Thoracic aorta (tissue), 2 donors: ENCODE results near the gene RUBCN. TPM values are rescaled to one million over a fixed set of nuclear protein-coding genes. Genes with fewer than 3 reads are reported as not detected.

Source experiments
- ATAC-seq: fragments of 150-250 bp; one replicate; pipeline ENCODE4 v1.8.0; 2017; ENCODE audit warnings: low read depth; ENCODE audit not compliant: insufficient number of reproducible peaks, low FRiP score
- DNase-seq: peaks from one replicate; pipeline ENCODE4 v3.0.0-alpha.2; 2020; ENCODE audit warnings: low spot score
- H3K27ac ChIP-seq, 2 donors: fragments of 200-600 bp; sonication (generic); 1 replicate in 1 of 2; 2 replicates in 1 of 2; pipeline ENCODE4 v1.5.1; 2016; ENCODE audit warnings: mild to moderate bottlenecking in 2 of 2, moderate library complexity in 2 of 2
- H3K27me3 ChIP-seq: fragments of 200-600 bp; sonication (generic); replicated peaks from 2 replicates; pipeline ENCODE4 v1.6.0; 2016; ENCODE audit warnings: mild to moderate bottlenecking; ENCODE audit not compliant: insufficient read depth
- H3K36me3 ChIP-seq: fragments of 200-600 bp; sonication (generic); one replicate; pipeline ENCODE4 v1.5.1; 2016
- H3K4me1 ChIP-seq, 2 donors: fragments of 200-600 bp; sonication (generic); 1 replicate in 1 of 2; 2 replicates in 1 of 2; pipeline versions ENCODE4 v1.5.1 to v1.6.0; 2016; ENCODE audit warnings: low read depth in 2 of 2, mild to moderate bottlenecking in 1 of 2; ENCODE audit not compliant: control insufficient read depth in 1 of 2
- H3K4me3 ChIP-seq: fragments of 200-600 bp; sonication (generic); 2 replicates; pipeline ENCODE4 v1.5.1; 2016; ENCODE audit warnings: mild to moderate bottlenecking
- H3K9me3 ChIP-seq: fragments of 200-600 bp; sonication (generic); 2 replicates; pipeline ENCODE4 v1.5.1; 2016
- total RNA-seq, 2 donors: library from RNA; depleted of rRNA; stranded (reverse); fragments of >200 nt; gene quantifications; one replicate each; pipeline versions ENCODE4 v1.1.0 to v1.2.3, GENCODE V29; 2016
- TF ChIP-seq, protein P1 (sequence below): fragments of 200-600 bp; sonication (generic); IDR thresholded peaks from one replicate; pipeline ENCODE4 v1.5.1; 2019; ENCODE audit warnings: antibody characterized with exemption

The RUBCN gene
- total RNA-seq, 2 donors from 2014 or later = 52.1 to 67.3 TPM

GRCh38 chr3:197758512-197758911, 21.8 kb upstream of the RUBCN start:
- no peaks in the 10 kb centered on the region for H3K9me3 ChIP-seq
- peaks cover 0 to 7% of the 10 kb centered on the region in 2 donors for H3K4me1 ChIP-seq
- H3K27ac ChIP-seq = no peak overlapping the region
- peaks cover 11% of the 10 kb centered on the region for H3K36me3 ChIP-seq
- H3K27me3 ChIP-seq = no peaks in the 10 kb centered on the region
- DNase-seq (no peak), ATAC-seq (no peak)
- TF ChIP-seq, protein P1, sequence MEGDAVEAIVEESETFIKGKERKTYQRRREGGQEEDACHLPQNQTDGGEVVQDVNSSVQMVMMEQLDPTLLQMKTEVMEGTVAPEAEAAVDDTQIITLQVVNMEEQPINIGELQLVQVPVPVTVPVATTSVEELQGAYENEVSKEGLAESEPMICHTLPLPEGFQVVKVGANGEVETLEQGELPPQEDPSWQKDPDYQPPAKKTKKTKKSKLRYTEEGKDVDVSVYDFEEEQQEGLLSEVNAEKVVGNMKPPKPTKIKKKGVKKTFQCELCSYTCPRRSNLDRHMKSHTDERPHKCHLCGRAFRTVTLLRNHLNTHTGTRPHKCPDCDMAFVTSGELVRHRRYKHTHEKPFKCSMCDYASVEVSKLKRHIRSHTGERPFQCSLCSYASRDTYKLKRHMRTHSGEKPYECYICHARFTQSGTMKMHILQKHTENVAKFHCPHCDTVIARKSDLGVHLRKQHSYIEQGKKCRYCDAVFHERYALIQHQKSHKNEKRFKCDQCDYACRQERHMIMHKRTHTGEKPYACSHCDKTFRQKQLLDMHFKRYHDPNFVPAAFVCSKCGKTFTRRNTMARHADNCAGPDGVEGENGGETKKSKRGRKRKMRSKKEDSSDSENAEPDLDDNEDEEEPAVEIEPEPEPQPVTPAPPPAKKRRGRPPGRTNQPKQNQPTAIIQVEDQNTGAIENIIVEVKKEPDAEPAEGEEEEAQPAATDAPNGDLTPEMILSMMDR = no peak
- H3K4me3 ChIP-seq = no peak overlapping the region

DNA sequence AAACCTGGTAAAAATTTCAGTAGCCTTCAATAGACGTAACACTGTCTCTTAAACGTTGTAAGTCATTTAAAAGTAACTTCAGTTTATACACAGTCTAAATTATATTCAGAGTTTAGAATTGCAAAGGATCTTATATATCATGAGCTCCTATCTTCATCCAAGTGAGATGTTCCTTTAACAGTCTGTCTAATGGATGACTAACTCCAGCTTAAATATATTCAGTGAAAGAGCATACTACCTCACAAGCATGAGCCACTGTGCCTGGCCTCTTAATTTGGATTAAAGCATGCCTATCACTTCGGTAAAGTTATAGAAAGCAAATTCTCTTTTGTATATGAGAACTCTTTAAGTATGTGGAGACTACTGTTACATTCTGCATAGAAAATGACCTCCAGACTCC, 20.0 kb upstream of the RUBCN start:
- Histone ChIP-seq H3K4me3 (no peak overlapping the region), H3K27ac (no peak overlapping the region), H3K27me3 (no peaks in the 10 kb centered on the region), H3K9me3 (no peaks in the 10 kb centered on the region), H3K36me3 (no peaks in the 10 kb centered on the region), H3K4me1 (peaks cover 5 to 23% of the 10 kb centered on the region in 2 donors)
- TF ChIP-seq, protein P1 = no peak
- DNase-seq (no peak), ATAC-seq (no peak)

DNA sequence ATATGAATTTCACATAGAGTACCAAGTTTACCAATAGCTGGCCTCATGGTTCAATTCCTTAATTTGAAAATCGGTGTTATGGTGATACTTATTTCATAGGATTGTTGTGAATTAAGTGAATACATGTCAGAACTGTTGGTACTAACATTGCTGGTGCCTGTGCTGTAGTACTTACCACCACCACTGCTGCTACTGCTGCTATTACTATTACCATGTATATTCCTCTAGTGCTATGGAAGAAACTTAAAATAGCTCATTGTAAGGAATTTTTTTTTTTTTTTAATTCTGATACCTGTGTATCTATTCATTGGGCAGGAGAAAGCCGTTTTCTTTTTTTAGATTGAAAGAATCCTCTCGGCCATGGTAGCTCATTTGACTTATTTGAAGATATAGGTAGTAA, 16.6 kb upstream of the RUBCN start:
- H3K27me3 ChIP-seq = no peaks in the 10 kb centered on the region
- TF ChIP-seq, protein P1 = peak; percentile 7
- DNase-seq (no peak), ATAC-seq (no peak)
- no peak overlapping the region for H3K27ac ChIP-seq
- no peak overlapping the region for H3K4me3 ChIP-seq
- peaks cover 8 to 38% of the 10 kb centered on the region in 2 donors for H3K4me1 ChIP-seq
- H3K36me3 ChIP-seq = no peaks in the 10 kb centered on the region
- H3K9me3 ChIP-seq = no peaks in the 10 kb centered on the region

DNA sequence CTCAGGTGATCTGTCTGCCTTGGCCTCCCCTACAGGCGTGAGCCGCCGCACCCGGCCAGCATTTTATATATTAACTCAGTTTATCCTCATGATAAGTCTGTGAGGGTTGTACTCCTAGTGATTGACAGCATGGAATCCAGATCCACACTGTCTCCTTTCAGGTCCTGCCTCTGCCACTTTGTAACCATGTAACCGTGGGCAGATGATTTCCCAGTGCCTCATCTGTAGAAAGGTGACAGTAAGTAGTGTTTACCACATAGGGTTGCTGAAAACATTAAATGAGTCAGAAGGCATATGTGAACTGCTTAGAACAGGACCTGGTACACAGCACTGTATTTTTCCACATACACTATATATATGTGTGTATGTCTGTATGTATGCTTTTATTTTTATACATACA, 15.4 kb upstream of the RUBCN start:
- peak overlapping the region; percentile 93 for H3K4me3 ChIP-seq
- TF ChIP-seq, protein P1 = no peak
- ATAC-seq = no peak
- H3K36me3 ChIP-seq = no peaks in the 10 kb centered on the region
- peak overlapping the region; percentile 94 to 97 for H3K27ac ChIP-seq
- no peaks in the 10 kb centered on the region for H3K9me3 ChIP-seq
- H3K4me1 ChIP-seq = peaks cover 10 to 40% of the 10 kb centered on the region in 2 donors
- no peaks in the 10 kb centered on the region for H3K27me3 ChIP-seq
- no peak for DNase-seq

DNA sequence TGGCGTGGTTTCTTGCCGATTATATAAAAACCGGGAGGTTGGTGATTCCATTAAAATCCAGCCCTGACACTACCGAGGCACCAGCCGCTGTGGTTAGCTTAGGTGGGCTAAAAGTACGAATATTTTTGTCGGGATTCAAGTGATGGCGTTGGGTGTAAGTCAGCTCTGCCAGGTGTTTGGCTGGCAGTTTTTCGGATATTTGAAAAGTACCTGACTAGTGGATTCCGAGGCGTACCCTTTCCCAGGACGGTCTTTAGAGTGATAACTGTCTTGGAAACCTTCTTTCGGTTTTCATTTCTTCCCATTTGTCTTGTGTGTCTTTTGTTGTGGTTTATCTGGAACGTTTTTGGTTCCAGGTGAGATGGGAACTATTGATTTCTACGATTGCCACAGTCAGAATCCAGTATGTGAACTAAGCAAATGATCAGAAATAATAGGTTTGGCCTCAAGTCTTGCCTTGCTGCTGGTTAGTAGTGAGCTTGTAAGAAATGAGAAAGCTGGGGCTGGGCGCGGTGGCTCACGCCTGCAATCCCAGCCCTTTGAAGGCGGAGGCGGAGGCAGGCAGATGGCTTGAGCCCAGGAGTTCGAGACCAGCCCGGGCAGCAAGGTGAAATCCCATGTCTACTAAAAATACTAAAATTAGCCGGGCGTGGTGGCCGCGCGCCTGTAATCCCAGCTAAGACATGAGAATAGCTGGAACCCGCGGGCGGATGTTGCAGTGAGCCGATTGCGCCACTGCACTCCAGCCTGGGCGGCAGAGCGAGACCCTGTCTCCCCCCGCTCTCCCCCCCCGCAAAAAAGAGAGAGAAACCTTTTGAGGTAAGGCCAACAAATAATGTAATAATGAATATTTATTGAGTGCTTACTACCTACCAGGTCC, 14.4 kb upstream of the RUBCN start:
- H3K4me1 ChIP-seq = peaks cover 10 to 36% of the 10 kb centered on the region in 2 donors
- no peaks in the 10 kb centered on the region for H3K9me3 ChIP-seq
- TF ChIP-seq, protein P1 = no peak
- H3K4me3 ChIP-seq = peak overlapping the region; percentile 93
- DNase-seq (peak; percentile 19), ATAC-seq (no peak)
- H3K27ac ChIP-seq = peak overlapping the region; percentile 94 to 97
- H3K36me3 ChIP-seq = no peaks in the 10 kb centered on the region
- H3K27me3 ChIP-seq = no peaks in the 10 kb centered on the region
